ENCODE data around the gene FADD.

The FADD gene

GRCh38 chr11:70202920-70203750 lies at the start of gene FADD:
Gene FADD (plus strand): TSS chr11:70203296. CDS start chr11:70203460, 164 bp downstream.
- DNase-seq, result peak; percentile 92

GRCh38 chr11:70155386-70155785 lies 47.7 kb upstream of the FADD start:
- no peak for DNase-seq

GRCh38 chr11:70156291-70157037 lies 46.6 kb upstream of the FADD start:
- no peak for DNase-seq

GRCh38 chr11:70158201-70158600 lies 44.9 kb upstream of the FADD start:
- DNase-seq, result no peak

GRCh38 chr11:70158757-70159389 lies 44.2 kb upstream of the FADD start:
- DNase-seq, result no peak

GRCh38 chr11:70159627-70160570 lies 43.2 kb upstream of the FADD start:
- DNase-seq, result no peak

GRCh38 chr11:70161043-70161625 lies 42.0 kb upstream of the FADD start:
- DNase-seq, result no peak

GRCh38 chr11:70164705-70165104 lies 38.4 kb upstream of the FADD start:
- no peak for DNase-seq

GRCh38 chr11:70167120-70167519 lies 36.0 kb upstream of the FADD start:
- no peak for DNase-seq

- DNase-seq, result no peak
Observed at GRCh38 chr11:70167723-70168404, 35.2 kb upstream of the FADD start.

GRCh38 chr11:70168405-70168754 lies 34.7 kb upstream of the FADD start:
- DNase-seq, result no peak

- DNase-seq, result no peak
Observed at GRCh38 chr11:70169127-70169526, 34.0 kb upstream of the FADD start.

- no peak for DNase-seq
Observed at GRCh38 chr11:70169632-70170031, 33.5 kb upstream of the FADD start.

- DNase-seq, result no peak
Observed at GRCh38 chr11:70170596-70171210, 32.4 kb upstream of the FADD start.

- no peak for DNase-seq
Observed at GRCh38 chr11:70173018-70173417, 30.1 kb upstream of the FADD start.

GRCh38 chr11:70174547-70175235 lies 28.4 kb upstream of the FADD start:
- no peak for DNase-seq

GRCh38 chr11:70175236-70175698 lies 27.8 kb upstream of the FADD start:
- DNase-seq, result no peak

- DNase-seq, result peak; percentile 90
Observed at GRCh38 chr11:70176940-70177689, 26.0 kb upstream of the FADD start.

- DNase-seq, result no peak
Observed at GRCh38 chr11:70180906-70181305, 22.2 kb upstream of the FADD start.

GRCh38 chr11:70182266-70182665 lies 20.8 kb upstream of the FADD start:
- no peak for DNase-seq
